ENCODE results near the gene TRIM62.

DNA sequence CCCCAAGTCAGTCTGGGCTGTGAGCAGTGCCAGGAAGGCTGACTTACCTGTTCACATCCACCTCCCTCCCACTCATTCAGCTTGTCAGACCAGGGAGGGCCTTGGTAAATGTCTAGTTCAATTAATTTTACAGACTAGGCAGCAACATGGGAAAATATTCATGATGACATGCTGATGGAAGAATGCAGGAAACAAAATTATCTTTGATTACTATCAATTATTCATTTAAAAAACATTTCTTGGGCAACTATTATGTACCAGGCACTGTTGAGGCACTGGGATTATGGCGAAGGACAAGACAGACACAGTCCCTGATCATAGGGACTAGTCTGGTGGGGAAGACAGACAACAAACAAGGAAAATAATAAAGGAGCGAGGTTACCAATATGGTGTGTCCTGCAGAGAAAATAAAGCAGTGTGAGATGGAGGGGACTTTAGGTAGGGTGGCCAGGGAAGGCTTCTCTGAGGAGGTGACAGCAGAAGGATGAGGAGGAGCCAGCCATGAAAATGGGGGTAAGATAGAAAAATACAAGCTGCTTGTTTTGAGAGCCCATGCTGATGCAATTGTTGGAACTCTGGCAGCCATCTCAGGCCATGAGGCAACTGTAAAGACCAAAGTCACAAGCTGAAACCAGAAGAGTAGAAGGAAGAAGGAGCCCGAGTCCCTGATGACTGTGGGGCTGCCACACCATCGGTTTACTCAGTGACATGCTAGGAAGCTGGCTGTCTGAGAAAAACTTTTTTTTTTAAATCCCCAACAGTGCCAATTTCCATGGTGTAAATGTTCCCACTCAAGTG lies 14.0 kb downstream of the TRIM62 start:
- TF ChIP-seq, protein P1, sequence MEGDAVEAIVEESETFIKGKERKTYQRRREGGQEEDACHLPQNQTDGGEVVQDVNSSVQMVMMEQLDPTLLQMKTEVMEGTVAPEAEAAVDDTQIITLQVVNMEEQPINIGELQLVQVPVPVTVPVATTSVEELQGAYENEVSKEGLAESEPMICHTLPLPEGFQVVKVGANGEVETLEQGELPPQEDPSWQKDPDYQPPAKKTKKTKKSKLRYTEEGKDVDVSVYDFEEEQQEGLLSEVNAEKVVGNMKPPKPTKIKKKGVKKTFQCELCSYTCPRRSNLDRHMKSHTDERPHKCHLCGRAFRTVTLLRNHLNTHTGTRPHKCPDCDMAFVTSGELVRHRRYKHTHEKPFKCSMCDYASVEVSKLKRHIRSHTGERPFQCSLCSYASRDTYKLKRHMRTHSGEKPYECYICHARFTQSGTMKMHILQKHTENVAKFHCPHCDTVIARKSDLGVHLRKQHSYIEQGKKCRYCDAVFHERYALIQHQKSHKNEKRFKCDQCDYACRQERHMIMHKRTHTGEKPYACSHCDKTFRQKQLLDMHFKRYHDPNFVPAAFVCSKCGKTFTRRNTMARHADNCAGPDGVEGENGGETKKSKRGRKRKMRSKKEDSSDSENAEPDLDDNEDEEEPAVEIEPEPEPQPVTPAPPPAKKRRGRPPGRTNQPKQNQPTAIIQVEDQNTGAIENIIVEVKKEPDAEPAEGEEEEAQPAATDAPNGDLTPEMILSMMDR (IDR thresholded peaks at IDR 0.05) = no peak
- TF ChIP-seq POLR2A (IDR thresholded peaks at IDR 0.05) = no peak

Data from Peyer's patch (tissue), 4 donors.